Medulla oblongata (tissue), 1 donor: ENCODE data around the gene SCRG1.
A peak's percentile ranks its signal among the peaks of the same experiment; 100 is the strongest.

Source experiments
- DNase-seq: peaks from one replicate; pipeline ENCODE4 v3.0.0-alpha.2; 2015; ENCODE audit errors: extremely low spot score

SCRG1 gene

DNA sequence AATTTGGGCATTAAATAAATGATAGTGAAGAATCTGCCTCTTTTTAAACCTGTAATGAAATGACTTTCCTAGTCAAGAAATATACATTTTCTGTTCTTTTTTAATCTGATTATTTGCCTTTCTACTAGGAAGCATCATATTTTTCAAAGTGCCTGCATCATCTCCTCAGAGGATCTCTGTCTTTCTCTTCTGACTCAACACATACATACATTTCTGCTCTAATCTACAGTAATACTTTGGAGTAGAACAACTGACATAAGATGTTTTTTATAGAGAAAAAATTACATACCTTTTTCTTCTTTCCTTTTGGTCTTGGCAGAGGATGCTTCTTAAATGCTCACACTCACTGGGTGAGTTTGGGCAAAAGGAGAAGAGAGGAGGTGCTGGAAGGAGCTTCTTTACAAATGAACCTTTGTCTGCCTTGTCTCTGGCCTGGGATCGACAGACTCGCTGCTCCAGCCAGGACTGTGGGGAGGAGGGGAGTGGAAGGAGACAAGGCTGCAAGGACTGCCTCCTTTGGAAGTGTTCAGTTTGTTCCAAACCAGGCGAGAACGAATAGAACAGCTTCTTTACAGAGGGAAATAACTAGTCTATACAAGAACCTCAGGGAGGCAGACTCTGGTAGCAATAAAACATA lies at the start of gene SCRG1:
Gene SCRG1 (minus strand): TSS at position 338 of the 637 bp plus-strand sequence. CDS start 7,702 bp downstream, outside the sequence.
- DNase-seq: peak; percentile 87

DNA sequence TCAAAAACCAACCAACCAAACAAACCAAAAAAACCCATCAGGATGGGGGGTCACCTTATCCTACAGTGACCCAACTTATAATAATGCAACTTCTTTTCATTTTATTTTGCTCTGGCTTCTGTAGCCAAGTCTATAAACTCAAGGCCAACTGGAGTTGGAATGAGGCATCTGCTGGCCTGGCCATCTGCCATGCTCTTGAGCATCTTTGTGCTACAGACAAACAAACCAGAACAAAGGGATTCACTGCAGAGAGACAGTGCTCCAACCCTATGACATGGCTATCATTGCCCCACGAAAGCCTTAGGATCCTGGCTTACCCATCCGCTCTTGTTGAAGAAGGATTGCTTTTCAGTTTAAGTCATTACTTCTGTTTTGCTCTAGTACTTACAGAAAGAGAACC lies 49.2 kb upstream of the SCRG1 start:
- peak; percentile 82 for DNase-seq

DNA sequence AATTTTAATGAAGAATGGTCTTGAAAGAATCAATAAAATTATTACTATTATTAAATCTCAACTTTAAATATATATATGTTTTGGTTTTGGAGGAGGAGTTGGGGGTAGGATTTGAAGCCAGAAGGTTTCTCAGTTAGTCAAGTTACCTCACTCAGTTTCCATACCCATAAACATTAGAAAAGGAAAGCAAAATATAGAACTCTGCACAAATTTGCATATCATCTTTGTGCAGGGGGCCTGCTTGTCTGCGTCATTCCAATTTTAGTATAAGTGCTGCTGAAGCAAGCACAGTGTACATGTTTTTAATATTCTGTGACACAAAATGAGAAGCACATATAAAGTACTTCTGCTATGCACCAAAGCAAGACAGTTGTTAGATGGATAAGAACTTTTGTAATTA lies 47.5 kb upstream of the SCRG1 start:
- no peak for DNase-seq

DNA sequence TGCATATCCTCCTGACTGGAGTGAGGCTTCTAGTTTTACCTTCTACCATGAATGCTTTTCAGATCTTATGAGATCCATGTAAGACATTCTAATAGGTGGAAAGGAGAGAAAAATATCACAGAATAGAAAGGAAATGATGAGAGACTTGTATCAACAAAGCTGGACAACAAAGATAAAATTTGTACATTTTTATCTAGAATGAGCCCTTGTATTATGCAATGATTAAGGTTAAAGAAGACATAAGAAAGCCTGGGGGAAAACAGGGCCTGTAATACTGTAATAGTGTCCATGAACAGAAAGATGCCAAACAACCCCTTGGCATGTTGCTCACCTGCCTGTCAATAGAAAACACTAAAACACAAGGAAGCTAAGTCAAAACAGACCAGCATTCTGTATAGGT lies 44.2 kb upstream of the SCRG1 start:
- DNase-seq: no peak

DNA sequence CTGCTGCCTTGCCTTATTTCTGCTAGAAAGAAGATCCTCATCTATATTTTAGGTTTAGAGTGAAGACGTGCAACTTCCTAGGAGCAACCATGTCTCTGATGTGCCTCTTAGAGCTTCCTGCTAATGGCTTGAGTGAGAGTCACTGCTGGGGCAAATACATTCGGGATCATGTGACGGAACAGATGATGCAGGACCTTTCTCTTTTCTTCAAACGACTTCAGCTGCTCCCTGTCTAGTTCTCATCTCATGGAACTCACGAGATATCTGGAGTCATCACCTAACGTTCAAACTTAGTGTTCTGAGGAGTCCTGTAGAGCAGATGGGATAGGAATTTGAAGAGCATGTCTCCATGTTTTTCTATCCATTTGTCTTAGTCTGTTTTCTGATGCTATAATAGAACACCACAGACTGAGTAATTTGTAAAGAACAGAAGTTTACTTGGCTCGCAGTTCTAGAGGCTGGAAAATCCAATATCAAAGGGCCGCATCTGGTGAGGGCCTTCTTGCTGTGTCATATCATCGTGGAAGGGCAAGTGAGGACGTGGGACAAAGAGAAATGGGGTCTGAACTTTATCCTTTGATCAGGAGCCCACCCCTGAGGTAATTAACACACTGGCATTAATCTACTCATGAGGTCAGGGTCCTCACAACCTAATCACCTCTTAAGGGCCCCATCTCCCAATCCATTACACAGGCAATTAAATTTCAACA lies 43.5 kb upstream of the SCRG1 start:
- DNase-seq: no peak

DNA sequence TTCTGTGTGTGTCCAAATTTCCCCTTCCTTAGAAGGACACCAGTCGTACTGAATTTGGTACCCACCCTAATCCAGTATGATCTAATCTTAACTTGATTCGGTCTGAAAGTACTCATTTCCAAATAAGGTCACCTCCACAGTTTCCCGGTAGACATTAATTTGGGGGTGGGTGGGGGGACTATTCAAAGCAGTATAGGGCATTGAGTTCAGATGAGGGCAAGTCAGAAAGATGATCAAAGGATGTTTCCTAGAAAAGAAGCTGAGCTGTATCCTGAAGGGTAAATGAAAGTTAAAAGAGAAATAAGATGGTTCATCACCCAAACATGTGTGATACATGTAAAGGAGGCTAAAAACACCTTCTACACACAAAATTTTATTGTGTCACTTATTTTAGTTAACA lies 42.0 kb upstream of the SCRG1 start:
- no peak for DNase-seq

DNA sequence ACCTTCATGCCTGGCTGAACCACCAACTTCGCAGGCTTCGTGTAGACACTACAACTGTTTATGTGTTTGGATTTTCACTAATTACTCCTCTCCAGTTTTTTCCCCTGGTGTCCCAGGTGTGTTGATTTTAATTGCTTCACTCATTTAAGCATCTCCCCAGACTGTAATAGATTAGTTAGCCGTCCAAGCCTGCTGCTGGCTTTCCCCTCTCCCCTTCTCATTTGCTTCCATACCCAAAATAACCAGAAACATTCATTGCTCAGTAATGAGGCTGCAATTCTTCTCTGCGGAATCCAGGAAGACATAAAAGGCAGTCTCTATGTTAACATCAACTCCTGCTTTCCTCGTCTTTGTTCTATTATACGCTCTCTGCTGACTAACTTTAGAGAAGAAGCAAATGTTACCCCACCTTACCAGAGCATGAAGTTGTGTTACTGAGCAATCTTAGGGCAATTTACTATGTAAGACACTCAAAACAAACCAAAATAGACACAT lies 37.9 kb upstream of the SCRG1 start:
- DNase-seq: no peak

DNA sequence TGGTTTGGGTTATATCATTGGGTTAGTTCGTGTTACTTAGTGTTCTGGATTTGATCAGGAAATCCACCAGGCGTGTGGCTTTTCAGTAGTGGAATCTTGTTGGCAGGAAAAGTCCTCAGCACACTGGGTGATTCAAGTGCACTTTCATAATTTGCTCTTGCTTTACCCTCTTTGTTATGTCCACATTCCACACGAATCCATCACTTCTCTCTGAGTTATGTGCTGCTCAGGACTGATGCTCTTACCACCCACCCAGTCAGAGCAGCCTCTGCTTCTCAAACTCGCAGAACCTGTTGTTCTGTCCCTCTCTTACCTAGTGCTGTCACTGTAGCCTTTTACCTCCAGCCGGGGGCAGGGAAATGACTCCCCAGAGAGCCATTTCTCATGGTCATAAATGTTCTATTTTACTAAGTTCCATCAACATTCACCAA lies 37.2 kb upstream of the SCRG1 start:
- no peak for DNase-seq

DNA sequence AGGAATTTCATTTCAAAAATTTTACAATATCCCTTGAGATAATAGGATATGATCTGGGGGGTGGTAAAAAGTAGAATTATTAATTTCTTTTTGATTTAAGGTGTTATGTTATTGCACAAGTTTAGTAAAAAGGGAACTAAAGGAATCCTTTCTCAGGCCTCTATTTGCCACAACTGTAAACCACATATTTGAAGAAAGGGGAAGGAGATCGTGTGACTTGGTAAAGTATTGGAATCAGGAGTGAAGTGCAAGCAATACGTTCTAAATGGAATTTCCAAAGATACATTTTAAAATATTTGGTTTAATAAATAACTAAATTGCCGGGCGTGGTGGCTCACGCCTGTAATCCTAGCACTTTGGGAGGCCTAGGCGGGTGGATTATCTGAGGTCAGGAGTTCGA lies 35.3 kb upstream of the SCRG1 start:
- DNase-seq: peak; percentile 33

DNA sequence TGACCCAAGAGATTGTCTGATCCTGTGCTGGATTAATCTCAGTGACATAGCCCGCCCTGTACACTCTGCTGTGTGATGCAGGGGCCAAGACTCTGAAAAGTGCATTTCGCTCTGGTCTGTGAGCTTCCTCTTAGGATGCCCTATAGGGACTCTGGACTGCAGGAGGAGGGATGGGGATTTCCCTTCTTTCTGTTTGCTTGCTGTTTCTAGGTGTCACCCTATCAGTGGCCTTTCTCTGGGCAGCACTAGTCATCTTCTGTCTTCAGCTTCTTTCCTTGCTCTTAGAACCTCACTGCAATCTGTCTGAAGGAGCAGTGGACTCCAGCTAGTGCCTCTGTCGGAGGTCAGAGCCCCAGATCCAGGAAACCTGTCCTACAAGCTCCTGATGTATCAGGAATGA lies 34.5 kb upstream of the SCRG1 start:
- no peak for DNase-seq

DNA sequence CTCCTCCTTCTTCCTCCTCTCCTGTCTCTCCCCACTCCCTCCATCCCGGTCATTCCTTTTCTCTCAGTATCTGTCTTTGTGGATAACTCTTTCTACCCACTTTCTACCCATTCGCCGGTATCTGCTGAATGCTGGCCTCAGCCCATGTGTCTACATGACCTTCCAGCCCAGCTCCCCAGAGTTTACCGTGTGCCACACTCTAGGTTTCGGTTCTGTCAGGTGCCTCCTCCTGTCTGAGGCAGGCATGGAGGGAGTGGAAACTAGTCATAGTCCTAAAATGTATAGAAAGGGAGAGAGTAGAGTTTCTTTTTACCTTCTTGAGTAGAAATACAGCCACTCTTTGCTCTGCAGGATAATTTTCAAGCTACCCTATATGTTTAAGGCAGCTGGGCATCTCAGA lies 33.5 kb upstream of the SCRG1 start:
- no peak for DNase-seq

DNA sequence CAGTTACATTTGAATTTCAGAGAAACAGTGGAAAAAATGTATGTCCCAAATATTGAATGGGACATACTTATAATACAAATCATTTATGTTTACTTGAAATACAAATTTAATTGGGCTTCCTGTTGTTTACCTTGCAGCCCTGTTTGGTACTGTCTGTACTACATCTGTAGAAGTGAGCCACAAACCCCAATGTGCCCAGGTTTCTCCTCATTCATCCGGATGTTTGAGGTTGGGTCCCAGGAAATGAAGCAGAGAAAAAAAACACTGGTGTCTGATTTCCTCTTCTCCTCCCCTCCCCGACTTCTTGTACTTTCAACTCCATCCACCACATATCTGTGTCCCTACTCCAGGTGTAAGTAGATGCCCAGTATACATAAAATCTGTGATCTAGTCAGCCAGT lies 27.1 kb upstream of the SCRG1 start:
- DNase-seq: no peak

DNA sequence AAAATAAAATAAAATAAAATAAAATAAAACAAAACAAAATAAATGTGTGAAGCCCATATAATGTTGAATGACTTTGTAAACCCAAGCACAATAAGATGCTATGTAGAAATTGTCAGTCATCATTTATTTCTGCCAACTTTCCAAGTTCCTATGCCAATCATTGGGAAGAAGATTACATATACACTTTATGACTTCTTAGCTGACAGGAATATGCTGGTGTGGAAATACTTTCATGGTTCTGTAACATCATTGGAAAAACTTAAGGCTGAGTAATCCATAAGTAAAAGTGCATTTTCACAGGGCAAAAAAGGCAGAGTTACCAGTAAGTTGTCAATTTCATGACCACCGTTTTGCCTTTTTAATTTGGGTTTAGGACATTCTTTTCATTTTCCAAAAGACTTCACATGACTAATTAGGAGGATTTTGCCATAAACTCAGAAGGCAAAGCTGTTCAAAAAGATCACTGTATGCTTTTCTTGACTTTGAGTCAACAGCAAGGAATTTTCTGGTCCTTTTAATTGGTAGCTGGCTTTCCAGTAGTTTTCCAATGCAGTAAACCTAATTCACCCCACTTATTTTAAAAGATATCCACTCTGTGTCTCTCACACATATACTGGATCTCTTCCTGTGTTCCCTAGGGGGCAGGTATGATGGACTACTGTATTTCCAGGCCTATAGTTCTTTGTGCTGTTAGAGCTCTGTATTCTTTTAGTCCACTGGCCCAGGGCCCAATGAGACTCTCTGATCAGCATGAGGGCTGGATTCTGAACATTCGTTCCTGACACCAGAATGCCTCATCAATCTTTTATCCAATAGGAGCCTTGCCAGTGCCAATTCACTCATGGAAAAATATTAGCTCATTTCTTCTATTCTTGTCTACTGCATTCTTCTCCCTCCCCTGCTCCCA lies 26.2 kb upstream of the SCRG1 start:
- no peak for DNase-seq

DNA sequence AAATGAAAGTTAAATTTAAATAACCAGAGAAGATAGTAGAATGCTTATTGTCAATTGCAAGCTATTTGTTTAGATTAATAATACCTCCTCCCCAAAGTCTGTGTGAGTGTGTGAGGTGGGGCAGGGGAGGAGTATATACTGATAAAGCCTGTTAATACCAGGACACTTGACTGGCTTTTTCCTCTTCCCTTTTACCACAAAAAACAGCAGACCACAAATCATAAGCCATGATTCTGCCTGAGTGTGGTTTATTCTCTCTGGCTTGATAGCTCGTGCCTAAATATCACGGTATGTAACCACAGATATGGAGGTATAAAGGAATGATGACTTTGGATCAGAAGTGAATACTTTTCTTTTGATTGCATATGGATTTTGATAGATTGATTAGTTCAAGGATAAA lies 21.9 kb upstream of the SCRG1 start:
- DNase-seq: no peak

DNA sequence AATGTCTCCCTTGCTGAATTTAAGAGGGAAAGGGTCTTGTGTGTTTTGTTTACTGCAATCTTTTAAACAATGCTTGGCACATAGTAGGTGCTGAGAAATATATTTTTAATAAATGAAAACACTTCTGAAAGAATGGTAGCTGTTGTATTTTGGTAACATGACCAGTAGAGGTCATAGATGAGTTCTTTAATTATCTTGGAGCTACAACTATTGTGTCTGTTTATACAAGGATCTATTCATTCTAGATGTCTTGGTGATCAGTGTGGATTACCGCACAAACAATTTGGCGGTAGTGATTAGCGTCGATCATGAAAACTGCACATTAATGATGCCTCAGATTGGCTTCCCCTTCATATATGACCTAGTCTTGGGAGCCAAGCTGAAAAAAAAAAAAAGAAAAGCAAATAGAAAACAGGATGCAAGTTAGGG lies 21.4 kb upstream of the SCRG1 start:
- peak; percentile 68 for DNase-seq

DNA sequence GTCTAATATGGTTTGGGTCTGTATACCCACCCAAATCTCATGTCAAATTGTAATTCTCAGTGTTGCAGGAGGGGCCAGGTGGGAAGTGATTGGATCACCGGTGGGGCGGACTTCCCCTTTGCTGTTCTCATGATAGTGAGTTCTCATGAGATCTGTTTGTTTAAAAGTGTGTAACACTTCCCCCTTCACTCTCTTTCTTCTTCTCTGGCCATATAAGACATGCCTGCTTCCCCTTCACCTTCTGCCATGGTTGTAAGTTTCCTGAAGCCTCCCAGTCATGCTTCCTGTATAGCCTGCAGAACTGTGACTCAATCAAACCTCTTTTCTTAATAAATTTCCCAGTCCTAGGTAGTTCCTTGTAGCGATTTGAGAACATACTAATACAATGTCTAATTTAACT lies 19.7 kb upstream of the SCRG1 start:
- no peak for DNase-seq

DNA sequence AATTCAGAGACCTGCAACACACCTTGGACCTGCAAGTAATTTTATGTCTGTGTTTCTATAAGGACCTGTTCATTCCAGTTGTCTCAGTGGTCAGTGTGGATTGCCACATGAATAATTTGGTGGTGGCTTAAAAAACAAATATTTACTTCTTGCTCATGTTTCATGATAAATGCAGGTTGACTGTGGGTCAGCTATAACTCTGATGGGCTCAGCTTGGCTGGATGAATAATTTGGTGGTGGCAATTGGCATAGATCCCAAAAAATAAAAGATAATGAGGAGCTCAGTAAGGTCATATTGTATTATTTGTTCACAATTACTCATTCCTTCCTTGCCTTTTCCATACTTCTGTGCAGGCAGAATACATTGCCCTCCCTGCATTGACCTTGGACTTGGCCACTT lies 18.9 kb upstream of the SCRG1 start:
- no peak for DNase-seq

DNA sequence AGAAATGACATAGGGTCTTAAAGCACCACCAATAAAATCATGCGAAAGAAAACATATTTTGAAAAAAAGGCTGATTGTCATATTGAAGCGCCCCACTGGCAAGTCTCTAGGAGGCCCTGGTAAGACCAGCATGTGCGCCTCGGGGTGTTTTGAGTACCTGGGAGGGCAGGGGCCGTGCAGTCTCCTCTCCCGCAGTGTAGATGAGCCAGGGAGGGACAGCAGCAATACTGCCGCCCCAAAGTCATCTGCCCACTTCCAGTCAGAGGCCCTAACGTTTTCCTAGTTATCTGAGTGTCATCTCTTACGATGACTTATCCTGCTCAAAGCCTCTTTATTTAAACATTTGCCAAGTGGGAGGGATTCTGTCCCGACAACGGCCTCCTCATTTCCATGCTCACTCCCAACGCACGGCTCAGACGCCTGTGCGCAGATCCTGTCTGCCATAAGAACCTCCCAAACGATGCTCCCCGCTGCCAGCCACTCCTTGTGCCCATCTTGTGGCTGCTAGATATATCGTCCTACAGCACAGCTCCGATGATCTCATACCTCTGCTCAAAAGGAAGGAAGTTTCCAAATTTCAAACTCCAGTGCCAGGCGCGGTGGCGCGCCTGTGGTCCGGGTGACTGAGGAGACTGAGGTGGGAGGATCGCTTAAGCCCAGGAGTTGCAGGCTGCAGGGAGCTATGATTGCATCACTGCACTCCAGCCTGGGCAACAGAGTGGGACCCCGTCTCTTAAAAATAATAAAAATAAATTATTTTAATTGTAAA lies 17.2 kb upstream of the SCRG1 start:
- DNase-seq: peak; percentile 59

DNA sequence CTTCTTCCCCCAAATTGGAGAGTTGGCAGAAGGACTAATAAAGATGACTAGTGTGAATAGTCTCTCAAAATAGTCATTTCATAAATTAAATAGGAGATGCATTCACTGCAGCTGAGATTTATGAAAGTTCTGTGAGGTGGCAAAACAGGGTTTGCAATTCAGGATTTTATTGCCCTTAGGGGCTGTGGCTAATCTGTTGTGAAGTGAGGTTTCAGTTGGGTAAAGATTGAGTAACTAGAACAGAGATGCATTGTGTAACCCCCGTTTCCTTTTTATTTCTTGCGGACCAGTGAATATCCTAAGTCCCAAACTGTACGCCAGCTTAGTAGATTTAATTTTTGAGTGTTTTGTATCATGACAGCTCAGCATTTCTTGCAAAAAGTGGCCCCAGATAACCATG lies 16.2 kb upstream of the SCRG1 start:
- peak; percentile 60 for DNase-seq

DNA sequence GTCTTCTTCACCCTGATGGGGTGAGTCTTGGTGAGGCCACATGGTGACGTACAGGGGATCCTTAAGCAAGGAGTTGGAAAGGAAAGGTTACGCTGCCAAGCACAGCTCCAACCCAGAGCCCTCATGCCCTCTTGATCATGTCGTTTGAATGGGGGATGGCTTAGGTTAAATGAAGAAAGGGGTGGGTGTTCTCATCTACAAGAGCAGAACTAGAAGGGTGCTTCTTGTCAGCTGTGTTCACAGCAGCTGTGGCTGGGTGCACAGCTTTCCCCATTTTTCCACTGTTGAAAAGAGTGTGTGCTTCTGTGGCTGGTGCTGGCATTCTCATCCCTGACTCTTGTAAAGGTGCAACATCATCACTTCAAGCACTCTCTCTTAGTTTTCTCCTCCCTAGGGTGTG lies 15.5 kb upstream of the SCRG1 start:
- DNase-seq: no peak

DNA sequence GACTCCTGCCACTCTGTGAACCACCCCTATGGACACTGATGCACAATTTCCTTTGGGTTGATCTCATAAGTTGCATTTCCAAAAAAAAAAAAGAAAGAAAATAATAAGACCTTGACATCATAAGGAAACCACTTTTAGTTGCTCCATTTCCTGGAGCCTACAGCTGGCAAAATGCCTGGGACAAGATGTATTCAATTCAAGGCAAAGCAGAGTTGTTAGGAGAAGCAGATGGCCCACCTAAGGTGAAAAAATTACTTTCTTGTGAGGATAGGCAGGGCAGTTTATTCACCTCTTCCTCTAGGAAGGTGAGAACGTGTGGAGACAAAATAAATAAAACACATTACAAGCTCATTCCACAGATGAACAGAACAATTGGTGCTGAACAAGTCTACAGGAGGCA lies 14.1 kb upstream of the SCRG1 start:
- no peak for DNase-seq
